Colonic mucosa (tissue), 4 donors: ENCODE results near the gene MYH8. TPM values are rescaled to one million over a fixed set of nuclear protein-coding genes. Genes with fewer than 3 reads are reported as not detected.

Source experiments
- DNase-seq: peaks from one replicate; pipeline ENCODE4 v3.0.0-alpha.2; 2020
- H3K27ac ChIP-seq: fragments of 200-600 bp; one replicate; pipeline ENCODE4 v1.8.0; 2021
- H3K27me3 ChIP-seq: fragments of 200-600 bp; one replicate; pipeline ENCODE4 v1.8.0; 2021
- H3K36me3 ChIP-seq: fragments of 200-600 bp; one replicate; pipeline ENCODE4 v1.8.0; 2021
- H3K4me1 ChIP-seq: fragments of 200-600 bp; one replicate; pipeline ENCODE4 v1.8.0; 2021; ENCODE audit warnings: mild to moderate bottlenecking
- H3K4me3 ChIP-seq: fragments of 200-600 bp; one replicate; pipeline ENCODE4 v1.8.0; 2021
- H3K9ac ChIP-seq, 2 donors: one replicate each; pipeline ENCODE4 v1.7.0; 2013; ENCODE audit warnings: control low read depth in 2 of 2, low read depth in 2 of 2, low read length in 2 of 2
- H3K9me3 ChIP-seq: fragments of 200-600 bp; one replicate; pipeline ENCODE4 v1.8.0; 2021
- intact Hi-C: fragments of 100-400 bp; cut with DNase I; formaldehyde crosslinking; loops from one replicate; pipeline ENCODE4 v1.14.1; 2022
- total RNA-seq, 2 donors: library from RNA; stranded (reverse); fragmentation: NEBNext Ultra II Directional in 1 of 2; extraction: Animal tissue kit (Norgen Biotek cat#: 25700) in 1 of 2; gene quantifications; one replicate each; pipeline ENCODE4 v1.2.1, GENCODE V29; 2021
- TF ChIP-seq, protein P1 (sequence below): fragments of 200-600 bp; IDR thresholded peaks from one replicate; pipeline ENCODE4 v1.8.0; 2022; ENCODE audit warnings: antibody characterized with exemption, mild to moderate bottlenecking
- donor health status: healthy.
- donor health status: DM: no; HTN: no; CAD: no.
- donor health status: DM: no; HTN: no; CAD: no.

The MYH8 gene
- total RNA-seq: not detected

DNA sequence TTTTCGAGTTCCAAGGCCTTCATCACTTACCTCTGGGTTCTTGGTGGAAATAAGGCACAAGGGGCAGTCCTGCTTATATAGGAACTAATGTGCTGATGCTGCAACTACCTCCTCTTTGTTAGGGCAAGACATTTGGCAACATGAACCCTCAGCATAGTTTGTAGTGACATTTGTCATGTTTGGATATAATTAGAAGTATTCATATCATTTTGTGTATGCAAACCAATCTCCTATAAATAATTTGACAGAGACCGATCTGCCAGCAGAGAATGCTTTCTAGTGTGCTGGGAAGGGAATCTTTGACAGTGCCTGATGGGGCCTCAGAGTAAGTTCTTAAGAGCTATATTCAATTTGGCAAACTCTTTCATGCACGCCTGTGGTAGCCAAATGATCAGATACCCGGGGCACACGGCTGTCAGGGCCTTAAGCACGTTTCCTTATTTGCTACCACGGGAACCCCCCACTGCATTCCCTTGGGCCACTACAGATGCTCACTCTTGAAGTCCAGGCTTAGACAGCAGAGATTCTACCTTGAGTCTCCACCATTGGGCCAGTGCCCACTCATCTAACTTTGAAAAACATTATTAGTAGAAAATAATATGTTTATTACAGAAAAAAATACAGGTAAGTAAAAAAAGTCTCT, at the start of gene MYH8:
MYH8 (minus strand) TSS at position 51 of the 643 bp plus-strand sequence. CDS start 1,723 bp downstream, outside the sequence.
- H3K9ac ChIP-seq: no peak within 1 kb of the TSS
- H3K4me1 ChIP-seq: no peaks in the 10 kb centered on the region
- TF ChIP-seq, protein P1, sequence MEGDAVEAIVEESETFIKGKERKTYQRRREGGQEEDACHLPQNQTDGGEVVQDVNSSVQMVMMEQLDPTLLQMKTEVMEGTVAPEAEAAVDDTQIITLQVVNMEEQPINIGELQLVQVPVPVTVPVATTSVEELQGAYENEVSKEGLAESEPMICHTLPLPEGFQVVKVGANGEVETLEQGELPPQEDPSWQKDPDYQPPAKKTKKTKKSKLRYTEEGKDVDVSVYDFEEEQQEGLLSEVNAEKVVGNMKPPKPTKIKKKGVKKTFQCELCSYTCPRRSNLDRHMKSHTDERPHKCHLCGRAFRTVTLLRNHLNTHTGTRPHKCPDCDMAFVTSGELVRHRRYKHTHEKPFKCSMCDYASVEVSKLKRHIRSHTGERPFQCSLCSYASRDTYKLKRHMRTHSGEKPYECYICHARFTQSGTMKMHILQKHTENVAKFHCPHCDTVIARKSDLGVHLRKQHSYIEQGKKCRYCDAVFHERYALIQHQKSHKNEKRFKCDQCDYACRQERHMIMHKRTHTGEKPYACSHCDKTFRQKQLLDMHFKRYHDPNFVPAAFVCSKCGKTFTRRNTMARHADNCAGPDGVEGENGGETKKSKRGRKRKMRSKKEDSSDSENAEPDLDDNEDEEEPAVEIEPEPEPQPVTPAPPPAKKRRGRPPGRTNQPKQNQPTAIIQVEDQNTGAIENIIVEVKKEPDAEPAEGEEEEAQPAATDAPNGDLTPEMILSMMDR: no peak
- H3K4me3 ChIP-seq: no peak within 1 kb of the TSS
- no peak for DNase-seq
- no peaks in the 10 kb centered on the region for H3K36me3 ChIP-seq
- intact Hi-C loops: no loop called here
- no peak within 1 kb of the TSS for H3K27ac ChIP-seq
- H3K27me3 ChIP-seq: no peaks in the 10 kb centered on the region
- H3K9me3 ChIP-seq: no peaks in the 10 kb centered on the region

DNA sequence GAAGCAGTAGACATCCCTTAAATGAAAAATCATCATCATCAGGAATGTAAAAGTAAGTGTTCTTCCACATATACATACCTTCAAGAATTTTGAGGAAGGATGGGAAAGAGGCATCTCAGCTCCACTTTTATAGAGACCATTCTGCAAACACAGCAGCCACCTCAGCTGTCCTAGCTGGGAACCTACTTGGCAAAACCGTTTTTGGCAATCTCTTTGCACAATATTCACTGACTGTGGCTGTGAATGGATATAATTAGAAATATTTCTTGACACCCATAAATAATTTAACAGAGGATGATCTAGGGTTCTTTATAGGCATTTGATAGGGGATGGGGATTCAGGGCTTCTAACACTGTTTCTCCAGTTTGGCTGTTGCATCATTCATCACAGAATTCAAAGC, 47.7 kb upstream of the MYH8 start, which contains the start of gene MYH4:
MYH4 (minus strand) TSS at position 101 of the 400 bp plus-strand sequence. CDS start 2,814 bp downstream, outside the sequence.
- no peaks in the 10 kb centered on the region for H3K4me1 ChIP-seq
- no peak for DNase-seq
- TF ChIP-seq, protein P1: no peak
- no peak within 1 kb of the TSS for H3K27ac ChIP-seq
- H3K9ac ChIP-seq: no peak within 1 kb of the TSS
- H3K27me3 ChIP-seq: no peaks in the 10 kb centered on the region
- intact Hi-C loops: no loop called here
- no peak within 1 kb of the TSS for H3K4me3 ChIP-seq
- H3K9me3 ChIP-seq: no peaks in the 10 kb centered on the region
- H3K36me3 ChIP-seq: no peaks in the 10 kb centered on the region

DNA sequence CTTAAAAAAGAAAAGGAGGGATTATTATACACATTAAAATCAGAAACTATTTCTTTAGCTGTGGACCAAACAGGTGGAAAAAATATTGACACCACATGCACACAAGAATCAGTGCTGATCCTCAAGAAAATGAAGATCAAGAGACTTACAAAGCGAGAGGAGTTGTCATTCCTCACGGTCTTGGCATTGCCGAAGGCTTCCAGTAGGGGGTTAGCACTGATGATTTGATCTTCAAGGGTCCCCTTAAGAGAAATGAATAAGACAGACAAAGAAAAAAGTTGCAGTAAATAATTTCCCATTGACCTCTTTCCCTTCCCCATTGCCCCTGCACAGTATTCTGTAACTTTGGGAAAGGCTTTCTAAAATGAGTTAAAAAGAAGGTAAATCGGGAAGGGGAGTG, 41.7 kb upstream of the MYH8 start:
- Histone ChIP-seq H3K27ac (no peak overlapping the region), H3K4me1 (no peaks in the 10 kb centered on the region), H3K4me3 (no peak overlapping the region), H3K9me3 (no peaks in the 10 kb centered on the region), H3K27me3 (no peaks in the 10 kb centered on the region), H3K36me3 (no peaks in the 10 kb centered on the region), H3K9ac (no peak overlapping the region)
- intact Hi-C loops: no loop called here
- TF ChIP-seq, protein P1: no peak
- no peak for DNase-seq

DNA sequence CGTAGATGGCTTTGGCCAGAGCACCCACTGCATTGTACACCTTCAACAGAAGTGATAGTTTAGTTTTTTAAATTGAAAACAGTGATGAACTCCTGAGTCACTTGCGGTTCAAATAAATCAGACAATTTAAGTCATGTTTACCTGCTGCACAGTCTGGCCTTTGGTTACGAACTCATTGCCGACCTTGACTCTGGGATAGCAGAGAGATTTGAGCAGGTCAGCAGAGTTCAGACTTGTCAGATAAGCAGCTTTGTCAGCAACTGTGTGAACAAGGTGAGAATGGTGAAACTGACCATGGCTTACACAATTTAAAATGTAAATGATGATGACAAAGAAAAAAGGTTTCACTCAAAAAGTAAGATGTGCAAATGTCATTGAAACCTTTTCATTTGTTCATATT, 38.3 kb upstream of the MYH8 start:
- Histone ChIP-seq H3K9ac (no peak overlapping the region), H3K9me3 (no peaks in the 10 kb centered on the region), H3K27ac (no peak overlapping the region), H3K27me3 (no peaks in the 10 kb centered on the region), H3K4me3 (no peak overlapping the region), H3K36me3 (no peaks in the 10 kb centered on the region), H3K4me1 (no peaks in the 10 kb centered on the region)
- TF ChIP-seq, protein P1: no peak
- intact Hi-C loops: no loop called here
- DNase-seq: no peak

DNA sequence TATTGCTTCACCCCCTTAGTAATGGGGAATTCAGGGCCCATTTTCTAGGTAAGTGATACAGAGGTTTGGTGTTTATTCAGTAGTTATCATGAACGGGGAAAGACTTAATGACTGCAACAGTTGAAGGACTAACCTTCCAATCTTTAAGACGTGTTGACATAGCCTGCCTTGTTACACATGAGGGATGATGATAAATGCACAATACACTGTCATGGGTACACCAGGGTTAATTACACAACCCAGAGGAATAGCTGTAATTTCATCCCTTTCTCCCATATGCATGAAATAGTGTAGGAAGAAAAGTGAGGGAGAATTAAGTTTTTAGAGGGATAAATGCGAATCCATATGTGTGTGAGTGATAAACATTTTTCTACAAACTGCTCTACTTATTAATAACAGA, 37.0 kb upstream of the MYH8 start:
- Histone ChIP-seq H3K27me3 (no peaks in the 10 kb centered on the region), H3K27ac (no peak overlapping the region), H3K4me3 (no peak overlapping the region), H3K9me3 (no peaks in the 10 kb centered on the region), H3K36me3 (no peaks in the 10 kb centered on the region), H3K9ac (no peak overlapping the region), H3K4me1 (no peaks in the 10 kb centered on the region)
- intact Hi-C loops: no loop called here
- no peak for DNase-seq
- TF ChIP-seq, protein P1: no peak
